HFFc6 (cell line): ENCODE measurements around the gene C4BPB. TPM values are rescaled to one million over a fixed set of nuclear protein-coding genes. Genes with fewer than 3 reads are reported as not detected.

Experiments
- DNase-seq: peaks from one replicate; pipeline ENCODE4 v3.0.0-alpha.2; 2018
- H3K27ac Mint-ChIP-seq: 2 replicates; pipeline ENCODE4 v1.8.0; 2020; ENCODE audit warnings: mild to moderate bottlenecking, mixed read lengths
- H3K27me3 Mint-ChIP-seq: 2 replicates; pipeline ENCODE4 v1.8.0; 2021; ENCODE audit warnings: mild to moderate bottlenecking, moderate library complexity, mixed read lengths; ENCODE audit not compliant: insufficient read depth
- H3K36me3 Mint-ChIP-seq: 2 replicates; pipeline ENCODE4 v1.8.0; 2021; ENCODE audit warnings: low read depth, mixed read lengths
- H3K4me1 Mint-ChIP-seq: 2 replicates; pipeline ENCODE4 v1.8.0; 2020; ENCODE audit warnings: low read depth, mixed read lengths
- H3K4me3 Mint-ChIP-seq: 2 replicates; pipeline ENCODE4 v1.8.0; 2020; ENCODE audit warnings: mild to moderate bottlenecking, moderate library complexity, mixed read lengths
- H3K9me3 Mint-ChIP-seq: 2 replicates; pipeline ENCODE4 v1.8.0; 2020; ENCODE audit warnings: mild to moderate bottlenecking, mixed read lengths
- CTCF ChIP-seq: fragments of 200-600 bp; sonication (generic); IDR thresholded peaks from 2 replicates; pipeline ENCODE4 v1.5.0; 2021; ENCODE audit warnings: antibody characterized with exemption, mild to moderate bottlenecking
- total RNA-seq, 6 experiments: library from RNA; stranded (reverse); fragmentation: NEBNext Ultra II Directional; extraction: Animal tissue kit (Norgen Biotek cat#: 25700); gene quantifications; 2 replicates in 1 of 6; 3 replicates in 5 of 6; pipeline ENCODE4 v1.2.3, GENCODE V29; 2021

The C4BPB gene
- total RNA-seq, 6 experiments from 2014 or later = 0.15 to 0.59 (median 0.24) TPM; not detected in 1

- Mint-ChIP-seq H3K27me3 (no peaks in the 10 kb centered on the region; the same call in 1 of the 2 replicates), H3K27ac (no peak overlapping the region), H3K4me3 (no peak overlapping the region), H3K4me1 (peaks cover 37% of the 10 kb centered on the region), H3K36me3 (no peaks in the 10 kb centered on the region), H3K9me3 (no peaks in the 10 kb centered on the region)
- TF ChIP-seq CTCF = no peak
- no peak for DNase-seq
Observed at GRCh38 chr1:207078578-207079132, 10.0 kb upstream of the C4BPB start.

GRCh38 chr1:207079706-207080241 is 8.9 kb upstream of the C4BPB start:
- Mint-ChIP-seq H3K4me3 (no peak overlapping the region), H3K27me3 (no peaks in the 10 kb centered on the region; the same call in 1 of the 2 replicates), H3K4me1 (peaks cover 38% of the 10 kb centered on the region), H3K36me3 (no peaks in the 10 kb centered on the region), H3K9me3 (no peaks in the 10 kb centered on the region), H3K27ac (no peak overlapping the region)
- no peak for DNase-seq
- no peak for TF ChIP-seq CTCF

GRCh38 chr1:207081088-207081487 is 7.6 kb upstream of the C4BPB start:
- no peaks in the 10 kb centered on the region for H3K36me3 Mint-ChIP-seq
- peaks cover 48% of the 10 kb centered on the region for H3K4me1 Mint-ChIP-seq
- H3K27ac Mint-ChIP-seq = no peak overlapping the region
- no peak overlapping the region for H3K4me3 Mint-ChIP-seq
- H3K27me3 Mint-ChIP-seq = no peaks in the 10 kb centered on the region; the same call in 1 of the 2 replicates
- H3K9me3 Mint-ChIP-seq = no peaks in the 10 kb centered on the region
- no peak for TF ChIP-seq CTCF
- DNase-seq = no peak

- TF ChIP-seq CTCF = no peak
- DNase-seq = no peak
- Mint-ChIP-seq H3K27me3 (no peaks in the 10 kb centered on the region; the same call in 1 of the 2 replicates), H3K27ac (no peak overlapping the region), H3K4me1 (peaks cover 45% of the 10 kb centered on the region), H3K4me3 (no peak overlapping the region), H3K9me3 (no peaks in the 10 kb centered on the region), H3K36me3 (no peaks in the 10 kb centered on the region)
Observed at GRCh38 chr1:207081806-207082205, 6.9 kb upstream of the C4BPB start.

GRCh38 chr1:207084232-207084631 is 4.4 kb upstream of the C4BPB start:
- DNase-seq = peak; percentile 29
- no peak overlapping the region for H3K4me3 Mint-ChIP-seq
- H3K36me3 Mint-ChIP-seq = no peaks in the 10 kb centered on the region
- no peaks in the 10 kb centered on the region for H3K9me3 Mint-ChIP-seq
- no peaks in the 10 kb centered on the region; the same call in 1 of the 2 replicates for H3K27me3 Mint-ChIP-seq
- no peak for TF ChIP-seq CTCF
- H3K27ac Mint-ChIP-seq = no peak overlapping the region
- H3K4me1 Mint-ChIP-seq = peaks cover 54% of the 10 kb centered on the region
